NCI-H2107 (cell line): ENCODE data around the gene CDKL5.
"Not testable (repeated sequence)": the region's sequence is repeated elsewhere in the genome, so short reads cannot be mapped to it uniquely, and the experiment has no call there.

Experiments
- DNase-seq: peaks from one replicate; lab custom pipeline; 2025; lab: John Stamatoyannopoulos, UW

CDKL5 gene

GRCh38 chrX:18575744-18576143, 150.3 kb downstream of the CDKL5 start:
- no peak for DNase-seq

GRCh38 chrX:18577400-18577799, 152.0 kb downstream of the CDKL5 start:
- DNase-seq = no peak

GRCh38 chrX:18578546-18578945, 153.1 kb downstream of the CDKL5 start:
- no peak for DNase-seq

- DNase-seq = no peak
Measured at GRCh38 chrX:18579495-18579894, 154.1 kb downstream of the CDKL5 start.

GRCh38 chrX:18582910-18583493, 157.6 kb downstream of the CDKL5 start:
- DNase-seq = no peak

- not testable (repeated sequence) for DNase-seq
Measured at GRCh38 chrX:18589292-18589691, 163.9 kb downstream of the CDKL5 start.

- no peak for DNase-seq
Measured at GRCh38 chrX:18591834-18592233, 166.4 kb downstream of the CDKL5 start.

GRCh38 chrX:18594079-18594478, 168.7 kb downstream of the CDKL5 start:
- no peak for DNase-seq

GRCh38 chrX:18596096-18596495, 170.7 kb downstream of the CDKL5 start:
- DNase-seq = no peak

- no peak for DNase-seq
Measured at GRCh38 chrX:18598413-18598812, 173.0 kb downstream of the CDKL5 start.

- no peak for DNase-seq
Measured at GRCh38 chrX:18607966-18608365, 182.6 kb downstream of the CDKL5 start.

GRCh38 chrX:18613930-18614639, 188.7 kb downstream of the CDKL5 start:
- DNase-seq = no peak

- no peak for DNase-seq
Measured at GRCh38 chrX:18616688-18617406, 191.4 kb downstream of the CDKL5 start.

GRCh38 chrX:18617407-18617750, 192.0 kb downstream of the CDKL5 start:
- no peak for DNase-seq

GRCh38 chrX:18619288-18619687, 193.9 kb downstream of the CDKL5 start:
- DNase-seq = no peak

GRCh38 chrX:18620349-18620748, 194.9 kb downstream of the CDKL5 start:
- DNase-seq = no peak

- no peak for DNase-seq
Measured at GRCh38 chrX:18624599-18624998, 199.2 kb downstream of the CDKL5 start.

GRCh38 chrX:18630934-18631333, 205.5 kb downstream of the CDKL5 start:
- DNase-seq = no peak

GRCh38 chrX:18638398-18638797, 213.0 kb downstream of the CDKL5 start:
- no peak for DNase-seq

GRCh38 chrX:18639280-18639679, 213.9 kb downstream of the CDKL5 start:
- no peak for DNase-seq

GRCh38 chrX:18640686-18641085, 215.3 kb downstream of the CDKL5 start:
- no peak for DNase-seq

GRCh38 chrX:18643243-18643642, 217.8 kb downstream of the CDKL5 start:
- no peak for DNase-seq

GRCh38 chrX:18643853-18644252, 218.4 kb downstream of the CDKL5 start:
- no peak for DNase-seq
